Fibroblast of the conjunctiva (primary cell): Measurements from ENCODE around the gene ERGIC2.

Experiments
- DNase-seq: peaks from one replicate; pipeline ENCODE4 v3.0.0-alpha.2; 2010; ENCODE audit warnings: low read depth

ERGIC2 gene

GRCh38 chr12:29374913-29375312 lies 6.1 kb downstream of the ERGIC2 start:
- no peak for DNase-seq

- DNase-seq, result no peak
These were observed 7.0 kb downstream of the ERGIC2 start for GRCh38 chr12:29374012-29374411.

- no peak for DNase-seq
These were observed 15.9 kb downstream of the ERGIC2 start for GRCh38 chr12:29365091-29365490.

GRCh38 chr12:29354954-29355353 lies 26.0 kb downstream of the ERGIC2 start:
- no peak for DNase-seq

- peak; percentile 35 for DNase-seq
These were observed 30.9 kb downstream of the ERGIC2 start for GRCh38 chr12:29350080-29350479.

- no peak for DNase-seq
These were observed 34.1 kb downstream of the ERGIC2 start for GRCh38 chr12:29346769-29347421.

- DNase-seq, result no peak
These were observed 37.8 kb downstream of the ERGIC2 start for GRCh38 chr12:29343022-29343799.

GRCh38 chr12:29337325-29337724 lies 43.6 kb downstream of the ERGIC2 start:
- no peak for DNase-seq

- DNase-seq, result no peak
These were observed 46.0 kb downstream of the ERGIC2 start for GRCh38 chr12:29334937-29335336.

- no peak for DNase-seq
These were observed 47.8 kb downstream of the ERGIC2 start for GRCh38 chr12:29333178-29333577.

- no peak for DNase-seq
These were observed 51.6 kb downstream of the ERGIC2 start for GRCh38 chr12:29329411-29329810.

GRCh38 chr12:29322157-29322556 lies 58.8 kb downstream of the ERGIC2 start:
- DNase-seq, result no peak

GRCh38 chr12:29320295-29321085 lies 60.5 kb downstream of the ERGIC2 start:
- DNase-seq, result peak; percentile 28

- DNase-seq, result peak; percentile 51
These were observed 63.2 kb downstream of the ERGIC2 start for GRCh38 chr12:29317556-29318363.

GRCh38 chr12:29316752-29317151 lies 64.2 kb downstream of the ERGIC2 start:
- DNase-seq, result no peak

GRCh38 chr12:29314416-29314815 lies 66.6 kb downstream of the ERGIC2 start:
- DNase-seq, result no peak

- DNase-seq, result no peak
These were observed 70.1 kb downstream of the ERGIC2 start for GRCh38 chr12:29310899-29311298.

- no peak for DNase-seq
These were observed 71.6 kb downstream of the ERGIC2 start for GRCh38 chr12:29309320-29309902.

- DNase-seq, result no peak
These were observed 74.3 kb downstream of the ERGIC2 start for GRCh38 chr12:29306682-29307081.

- no peak for DNase-seq
These were observed 74.7 kb downstream of the ERGIC2 start for GRCh38 chr12:29306266-29306665.

GRCh38 chr12:29304388-29304787 lies 76.6 kb downstream of the ERGIC2 start:
- DNase-seq, result no peak

- DNase-seq, result no peak
These were observed 79.9 kb downstream of the ERGIC2 start for GRCh38 chr12:29301114-29301513.
